Motor neuron (in vitro differentiated cells): ENCODE measurements around the gene ACLY. TPM values are rescaled to one million over a fixed set of nuclear protein-coding genes. Genes with fewer than 3 reads are reported as not detected.
"Not testable (repeated sequence)": the region's sequence is repeated elsewhere in the genome, so short reads cannot be mapped to it uniquely, and the experiment has no call there.

Source experiments
- ATAC-seq, 8 experiments: fragments of 200-7000 bp; cut with Tn5 transposase; replicated peaks in 6 of 8; 2 replicates each; pipeline ENCODE4 v1.8.0; 2021; ENCODE audit warnings: mild to moderate bottlenecking in 8 of 8, moderate library complexity in 8 of 8
- H3K27ac ChIP-seq, 2 donors: fragments of 250-450 bp; sonication (Bioruptor Pico); 2 replicates each; pipeline ENCODE4 v1.9.0; 2021; ENCODE audit warnings: antibody characterized with exemption in 2 of 2, mild to moderate bottlenecking in 2 of 2, moderate library complexity in 1 of 2
- H3K4me1 ChIP-seq, 2 donors: fragments of 250-450 bp; sonication (Bioruptor Pico); replicated peaks in 1 of 2; 2 replicates each; pipeline ENCODE4 v1.6.1; 2021; ENCODE audit warnings: antibody characterized with exemption in 2 of 2, mild to moderate bottlenecking in 2 of 2, moderate library complexity in 1 of 2
- H3K4me3 ChIP-seq, 5 donors: fragments of 250-450 bp; sonication (Bioruptor Pico); 2 replicates each; pipeline ENCODE4 v1.9.0; 2021; ENCODE audit warnings: antibody characterized with exemption in 5 of 5, mild to moderate bottlenecking in 5 of 5, moderate library complexity in 4 of 5
- WGBS, 10 experiments: fragments of 450-650 bp; shearing (Covaris generic); methylation state at CpG; one replicate each; pipeline ENCODE4 v1.0.0; 2022; 5-methylcytosine and 5-hydroxymethylcytosine counted together
- in situ Hi-C, 9 experiments: fragments of 400-800 bp; cut with MboI; loops; one replicate each; pipeline ENCODE4 v1.15.0; 2021; ENCODE audit warnings: low sequenced_read_pairs in 9 of 9, low pct_unique_long_range_greater_than_20kb in 2 of 9; ENCODE audit not compliant: unreplicated experiment in 9 of 9
- total RNA-seq, 8 experiments: library from RNA; unstranded; fragments of 300-600 nt; gene quantifications; 2 replicates each; pipeline versions ENCODE4 v1.2.3 to v1.2.4, GENCODE V29; 2022

The ACLY gene
- total RNA-seq, 8 experiments from 2014 or later: 87.0 to 283 (median 141) TPM

GRCh38 chr17:41849251-41849990 lies 69.3 kb downstream of the ACLY start:
- in situ Hi-C loops: loop anchor here in 1 of 9 experiments (25.0 kb wide), 1 partner anchor 112 kb away; the partner anchor contains the start of gene HAP1
- H3K4me1 ChIP-seq: peaks cover 0 to 9% of the 10 kb centered on the region in 2 donors
- no peak for ATAC-seq
- WGBS, 10 experiments: 65 to 100% (median 81%) methylated on average over 2 to 4 of the region's 4 CpGs; no CpG with 5 or more reads in 1 of the 10 experiments
- H3K27ac ChIP-seq: no peak overlapping the region
- no peak overlapping the region for H3K4me3 ChIP-seq

GRCh38 chr17:41848788-41849187 lies 70.0 kb downstream of the ACLY start:
- H3K4me1 ChIP-seq: peaks cover 0 to 9% of the 10 kb centered on the region in 2 donors
- ATAC-seq: no peak
- H3K4me3 ChIP-seq: no peak overlapping the region
- WGBS, 10 experiments: 75 to 100% (median 93%) methylated on average over 1 to 4 of the region's 4 CpGs; no CpG with 5 or more reads in 1 of the 10 experiments
- no peak overlapping the region for H3K27ac ChIP-seq
- in situ Hi-C loops: loop anchor here in 1 of 9 experiments (25.0 kb wide), 1 partner anchor 111 kb away; the partner anchor contains the start of gene HAP1

GRCh38 chr17:41844971-41845370 lies 73.8 kb downstream of the ACLY start:
- H3K27ac ChIP-seq: no peak overlapping the region
- ATAC-seq: no peak
- H3K4me3 ChIP-seq: no peak overlapping the region
- WGBS, 10 experiments: 60 to 100% (median 91%) methylated on average over 1 to 6 of the region's 6 CpGs; no CpG with 5 or more reads in 2 of the 10 experiments
- H3K4me1 ChIP-seq: no peaks in the 10 kb centered on the region
- in situ Hi-C loops: loop anchor here in 1 of 9 experiments (25.0 kb wide), 1 partner anchor 108 kb away; the partner anchor contains the start of gene HAP1

DNA sequence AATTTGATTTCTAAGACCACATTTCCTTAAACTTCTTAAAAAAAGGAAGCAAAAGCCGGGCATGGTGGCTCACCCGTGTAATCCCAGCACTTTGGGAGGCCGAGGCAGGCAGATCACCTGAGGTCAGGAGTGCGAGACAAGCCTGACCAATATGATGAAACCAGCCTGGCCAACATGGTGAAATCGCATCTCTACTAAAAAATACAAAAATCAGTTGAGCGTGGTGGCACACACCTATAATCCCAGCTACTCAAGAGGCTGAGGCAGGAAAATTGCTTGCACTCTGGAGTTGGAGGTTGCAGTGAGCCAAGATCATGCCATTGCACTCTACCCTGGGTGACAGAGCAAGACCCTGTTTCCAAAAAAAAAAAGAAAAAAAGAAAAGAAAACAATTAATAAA lies 78.0 kb downstream of the ACLY start:
- ATAC-seq, H3K4me3 ChIP-seq, H3K27ac ChIP-seq, H3K4me1 ChIP-seq: not testable (repeated sequence)
- in situ Hi-C loops: loop anchor here in 1 of 9 experiments (25.0 kb wide), 1 partner anchor 103 kb away; the partner anchor contains the start of gene HAP1
- 86 to 100% (median 96%) methylated on average over 1 to 6 of the region's 6 CpGs; no CpG with 5 or more reads in 2 of the 10 experiments for WGBS, 10 experiments

DNA sequence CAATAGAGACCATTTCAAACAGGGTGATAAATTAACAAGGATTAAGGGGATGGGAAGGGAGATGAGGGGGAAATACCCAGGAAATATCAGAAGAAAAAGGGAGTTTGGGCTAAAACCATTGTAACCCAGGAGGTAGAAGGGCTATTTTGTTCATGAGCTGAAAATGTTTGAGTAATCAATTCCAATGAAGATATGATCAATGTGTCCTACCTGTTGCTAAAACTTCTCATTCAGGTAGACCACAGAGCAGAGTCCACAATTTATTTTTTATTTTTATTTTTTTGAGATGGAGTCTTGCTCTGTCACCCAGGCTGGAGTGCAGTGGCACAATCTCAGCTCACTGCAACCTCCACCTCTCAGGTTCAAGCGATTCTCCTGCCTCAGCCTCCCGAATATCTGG lies 79.3 kb downstream of the ACLY start:
- WGBS, 10 experiments: 80 to 100% (median 93%) methylated on average over 1 to 2 of the region's 2 CpGs; no CpG with 5 or more reads in 3 of the 10 experiments
- not testable (repeated sequence) for ATAC-seq, H3K4me1 ChIP-seq, H3K27ac ChIP-seq, H3K4me3 ChIP-seq
- in situ Hi-C loops: loop anchor here in 1 of 9 experiments (25.0 kb wide), 1 partner anchor 102 kb away; the partner anchor contains the start of gene HAP1

DNA sequence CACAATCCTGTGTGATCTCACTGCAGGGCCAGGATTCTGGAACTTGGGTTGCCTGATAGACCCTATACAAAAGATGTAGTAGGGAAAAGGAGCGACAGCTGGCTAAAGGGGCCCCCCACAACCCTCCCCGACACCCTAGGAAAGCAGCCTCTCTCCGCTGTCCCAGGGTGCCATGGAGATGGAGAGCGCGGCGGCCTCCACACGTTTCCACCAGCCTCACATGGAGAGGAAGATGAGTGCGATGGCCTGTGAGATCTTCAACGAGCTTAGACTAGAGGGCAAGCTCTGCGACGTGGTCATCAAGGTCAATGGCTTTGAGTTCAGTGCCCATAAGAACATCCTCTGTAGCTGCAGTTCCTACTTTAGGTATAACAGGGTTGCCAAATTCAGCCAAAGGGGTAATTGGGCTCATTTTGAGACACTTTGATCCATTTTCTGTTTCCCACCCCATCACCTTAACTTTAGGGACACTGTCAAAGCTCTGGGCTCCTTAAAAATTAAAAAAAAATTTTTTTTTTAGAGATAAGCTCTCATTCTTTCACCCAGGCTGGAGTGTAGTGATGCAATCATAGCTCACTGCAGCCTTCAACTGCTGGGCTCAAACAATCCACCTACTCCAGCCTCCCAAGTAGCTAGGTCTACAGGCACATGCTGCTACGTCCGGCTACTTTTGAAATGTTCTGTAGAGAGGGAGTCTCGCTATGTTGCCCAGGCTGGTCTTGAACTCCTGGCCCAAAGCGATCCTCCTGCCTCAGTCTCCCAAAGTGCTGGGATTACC lies 80.8 kb downstream of the ACLY start, which contains the start of gene KLHL10:
Gene KLHL10, plus strand, starts transcription at position 65 of the 778 bp plus-strand sequence. Its CDS starts 108 bp downstream, at position 173.
- no peak within 1 kb of the TSS for H3K27ac ChIP-seq
- WGBS, 10 experiments: 76 to 100% (median 95%) methylated on average over 1 to 12 of the region's 15 CpGs
- H3K4me1 ChIP-seq: peaks cover 8 to 10% of the 10 kb centered on the region in 2 donors
- ATAC-seq: no peak
- H3K4me3 ChIP-seq: peak within 1 kb of the TSS in 2 of 5 donors; percentile 88 to 99
- in situ Hi-C loops: loop anchor here in 1 of 9 experiments (25.0 kb wide), 1 partner anchor 101 kb away; the partner anchor contains the start of gene HAP1

DNA sequence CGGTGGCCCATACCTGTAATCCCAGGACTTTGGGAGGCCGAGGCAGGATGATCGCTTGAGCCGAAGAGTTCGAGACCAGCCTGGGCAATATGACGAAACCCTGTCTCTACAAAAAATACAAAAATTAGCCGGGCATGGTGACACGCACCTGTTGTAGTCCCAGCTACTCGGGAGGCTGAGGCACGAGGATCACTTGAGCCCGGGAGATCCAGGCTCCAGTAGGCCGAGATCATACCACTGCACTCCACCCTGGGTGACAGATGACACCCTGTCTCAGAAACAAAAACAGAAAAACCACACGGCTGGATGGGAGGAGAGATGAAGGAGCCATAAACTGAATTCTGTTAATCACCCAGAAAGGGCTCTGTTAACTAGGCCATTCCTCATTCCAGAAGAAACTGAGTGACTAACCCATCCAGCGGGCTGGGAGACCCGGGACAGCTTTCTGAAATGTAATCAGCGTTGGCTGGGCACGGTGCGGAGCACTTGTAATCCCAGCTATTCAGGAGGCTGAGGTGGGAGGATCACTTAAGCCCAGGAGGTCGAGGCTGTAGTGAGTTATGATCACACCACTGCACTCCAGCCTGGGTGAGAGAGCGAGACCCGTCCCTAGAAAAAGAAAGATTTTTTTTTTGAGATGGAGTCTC lies 82.1 kb downstream of the ACLY start:
- H3K27ac ChIP-seq: no peak overlapping the region
- peaks cover 8 to 10% of the 10 kb centered on the region in 2 donors for H3K4me1 ChIP-seq
- ATAC-seq: no peak
- in situ Hi-C loops: loop anchor here in 1 of 9 experiments (25.0 kb wide), 1 partner anchor 99 kb away; the partner anchor contains the start of gene HAP1
- WGBS, 10 experiments: 25 to 100% (median 69%) methylated on average over 1 to 13 of the region's 21 CpGs; no CpG with 5 or more reads in 1 of the 10 experiments
- H3K4me3 ChIP-seq: peak overlapping the region; percentile 74 to 99 (median 87)

DNA sequence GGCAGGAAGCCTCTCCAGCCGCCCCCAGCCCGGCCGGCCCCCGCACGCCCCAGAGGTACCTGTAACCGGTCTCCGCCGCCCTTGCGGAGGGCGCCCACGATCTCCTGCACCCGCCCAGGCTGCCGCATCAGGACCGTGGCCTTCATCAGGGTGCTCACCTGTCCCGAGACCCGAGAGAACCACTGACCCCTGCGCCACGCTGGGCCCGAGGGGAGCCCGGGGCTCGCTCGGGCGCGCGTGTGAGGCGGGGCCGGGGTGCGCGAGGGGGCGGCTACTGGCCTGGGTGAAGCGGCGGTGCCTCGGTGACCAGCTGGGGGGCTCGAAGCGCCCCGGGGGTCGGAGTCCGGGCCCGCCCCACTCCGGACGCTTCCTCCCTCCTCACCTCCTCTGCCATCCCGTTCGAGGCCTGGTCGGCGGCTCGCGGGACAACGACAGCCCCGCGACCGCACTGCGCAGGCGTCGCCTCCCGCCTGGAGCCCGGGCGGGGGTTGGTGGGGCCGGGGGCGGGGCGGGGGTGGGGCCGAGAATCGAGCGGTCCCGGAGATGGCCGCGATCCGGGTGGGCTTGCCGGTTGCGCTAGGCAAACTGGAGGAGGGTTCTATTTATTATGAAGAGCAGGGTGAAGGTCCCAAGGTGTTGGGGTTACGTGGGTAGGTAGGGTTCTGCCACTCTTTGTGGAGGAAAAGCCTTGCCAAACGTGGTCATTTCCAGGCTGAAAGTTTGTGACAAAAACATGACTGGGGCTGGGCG lies 82.8 kb downstream of the ACLY start, which contains the start of gene NT5C3B:
Gene NT5C3B, minus strand, starts transcription at position 433 of the 750 bp plus-strand sequence. Its CDS starts 39 bp downstream, at position 394.
- Histone ChIP-seq H3K4me1 (peaks cover 8 to 10% of the 10 kb centered on the region in 2 donors), H3K4me3 (peak within 1 kb of the TSS; percentile 74 to 99 (median 87)), H3K27ac (peak within 1 kb of the TSS; percentile 56 to 78)
- WGBS, 10 experiments: 0 to 14% (median 0%) methylated on average over 2 to 4 of the region's 72 CpGs; no CpG with 5 or more reads in 6 of the 10 experiments
- peak; percentile 71 to 93 (median 89) for ATAC-seq
- in situ Hi-C loops: loop anchor here in 1 of 9 experiments (25.0 kb wide), 1 partner anchor 99 kb away; the partner anchor contains the start of gene HAP1

DNA sequence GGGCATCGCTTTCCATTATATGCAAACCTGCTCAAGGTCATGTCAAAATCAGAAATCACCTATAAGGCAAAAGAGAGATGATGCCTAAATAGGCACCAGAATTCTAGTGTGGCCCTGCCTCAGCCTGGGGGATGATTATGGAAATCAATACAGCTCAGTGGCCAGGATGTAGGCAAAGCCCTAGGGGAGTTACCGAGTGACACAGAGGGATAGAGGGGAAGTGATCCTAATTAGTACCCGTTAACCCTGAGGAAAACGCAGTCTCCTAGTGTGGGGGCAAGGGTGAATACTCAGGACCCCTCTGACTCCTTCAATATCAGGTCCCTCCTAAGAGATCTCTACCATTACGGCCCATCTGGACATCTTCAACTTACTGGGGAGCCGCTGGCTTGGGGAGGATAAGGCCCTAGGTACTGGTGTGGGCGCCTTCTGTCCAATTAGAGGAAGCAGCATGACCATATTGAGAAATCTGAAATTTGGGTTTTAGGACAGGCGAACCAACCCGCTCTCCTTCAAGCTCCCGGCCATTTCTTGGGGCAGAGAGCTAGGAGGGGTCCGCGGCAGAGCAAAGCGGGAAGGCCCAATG lies 83.4 kb downstream of the ACLY start:
- peak overlapping the region; percentile 56 to 78 for H3K27ac ChIP-seq
- peaks cover 8 to 10% of the 10 kb centered on the region in 2 donors for H3K4me1 ChIP-seq
- in situ Hi-C loops: loop anchor here in 1 of 9 experiments (25.0 kb wide), 1 partner anchor 98 kb away; the partner anchor contains the start of gene HAP1
- peak overlapping the region; percentile 74 to 99 (median 87) for H3K4me3 ChIP-seq
- peak; percentile 28 to 61 (median 42) for ATAC-seq
- 0 to 83% (median 17%) methylated on average over 1 to 7 of the region's 13 CpGs; no CpG with 5 or more reads in 1 of the 10 experiments for WGBS, 10 experiments

DNA sequence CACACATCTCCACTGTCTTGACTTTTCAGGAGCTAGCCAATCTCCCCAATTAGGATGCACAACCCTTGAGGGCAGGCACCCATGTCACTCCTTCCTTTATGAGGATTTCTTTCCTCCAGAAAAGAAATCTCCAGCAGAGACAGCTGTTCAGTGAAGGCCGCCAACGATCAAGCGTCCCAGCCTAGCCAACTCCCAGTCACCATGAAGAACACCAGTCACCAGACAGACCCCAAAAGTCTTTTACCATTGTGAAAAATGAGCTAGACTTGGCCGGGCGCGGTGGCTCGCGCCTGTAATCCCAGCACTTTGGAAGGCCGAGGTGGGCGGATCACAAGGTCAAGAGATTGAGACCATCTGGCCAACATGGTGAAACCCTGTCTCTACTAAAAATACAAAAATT lies 88.8 kb downstream of the ACLY start:
- not testable (repeated sequence) for H3K4me3 ChIP-seq, H3K27ac ChIP-seq, H3K4me1 ChIP-seq, ATAC-seq
- in situ Hi-C loops: loop anchor here in 1 of 9 experiments (25.0 kb wide), 1 partner anchor 93 kb away; the partner anchor contains the start of gene HAP1
- whole genome bisulfite sequencing, 10 experiments: 67 to 100% (median 100%) methylated on average over 1 to 4 of the region's 10 CpGs; no CpG with 5 or more reads in 5 of the 10 experiments
